ENCODE measurements around the gene NR4A3.

DNA sequence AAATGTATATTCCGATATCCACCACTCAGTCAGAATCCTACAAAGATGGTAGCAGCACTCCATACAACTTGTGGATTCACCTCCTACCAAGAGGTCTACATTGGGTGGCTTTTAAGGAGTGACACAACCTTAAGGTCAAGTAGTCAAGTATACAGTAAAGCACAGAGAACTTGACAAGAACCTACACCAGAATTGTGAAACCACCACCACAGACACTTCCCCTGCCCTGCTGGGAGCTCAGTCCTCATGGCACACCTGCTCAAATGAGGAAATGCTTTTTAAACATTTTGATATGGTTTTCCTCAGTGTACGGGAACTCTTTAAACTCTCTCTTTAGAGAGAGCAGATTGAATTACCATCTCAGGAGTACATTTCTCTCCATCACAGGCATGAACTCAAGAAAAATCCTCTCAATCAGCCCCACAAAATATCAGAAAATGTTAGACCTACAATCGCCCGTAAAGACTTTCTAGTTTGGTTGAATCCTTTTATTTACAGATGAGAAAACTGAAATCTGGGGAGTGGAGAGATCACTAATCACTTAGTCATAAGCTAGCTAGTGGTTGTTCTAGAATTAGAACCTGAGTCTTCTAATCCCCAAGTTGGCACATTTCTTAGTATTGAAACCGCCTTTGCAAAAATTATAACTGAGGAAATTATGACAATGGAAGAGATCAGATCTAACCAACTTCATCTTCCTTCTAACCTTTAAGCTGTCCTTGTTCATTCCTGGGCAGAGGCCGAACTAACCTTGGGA lies 38.5 kb upstream of the NR4A3 start:
- TF ChIP-seq CHD2 (IDR thresholded peaks at IDR 0.05; ENCODE audit: low read length, partially characterized antibody) = no peak
- TF ChIP-seq, protein P1, sequence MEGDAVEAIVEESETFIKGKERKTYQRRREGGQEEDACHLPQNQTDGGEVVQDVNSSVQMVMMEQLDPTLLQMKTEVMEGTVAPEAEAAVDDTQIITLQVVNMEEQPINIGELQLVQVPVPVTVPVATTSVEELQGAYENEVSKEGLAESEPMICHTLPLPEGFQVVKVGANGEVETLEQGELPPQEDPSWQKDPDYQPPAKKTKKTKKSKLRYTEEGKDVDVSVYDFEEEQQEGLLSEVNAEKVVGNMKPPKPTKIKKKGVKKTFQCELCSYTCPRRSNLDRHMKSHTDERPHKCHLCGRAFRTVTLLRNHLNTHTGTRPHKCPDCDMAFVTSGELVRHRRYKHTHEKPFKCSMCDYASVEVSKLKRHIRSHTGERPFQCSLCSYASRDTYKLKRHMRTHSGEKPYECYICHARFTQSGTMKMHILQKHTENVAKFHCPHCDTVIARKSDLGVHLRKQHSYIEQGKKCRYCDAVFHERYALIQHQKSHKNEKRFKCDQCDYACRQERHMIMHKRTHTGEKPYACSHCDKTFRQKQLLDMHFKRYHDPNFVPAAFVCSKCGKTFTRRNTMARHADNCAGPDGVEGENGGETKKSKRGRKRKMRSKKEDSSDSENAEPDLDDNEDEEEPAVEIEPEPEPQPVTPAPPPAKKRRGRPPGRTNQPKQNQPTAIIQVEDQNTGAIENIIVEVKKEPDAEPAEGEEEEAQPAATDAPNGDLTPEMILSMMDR (IDR thresholded peaks at IDR 0.05) = no peak
- TF ChIP-seq POLR2AphosphoS5 (IDR thresholded peaks at IDR 0.05; ENCODE audit: low read depth, low read length) = no peak
- no peak for TF ChIP-seq YY1 (IDR thresholded peaks at IDR 0.05; ENCODE audit: low read depth)
- no peak for TF ChIP-seq FOXM1 (IDR thresholded peaks at IDR 0.05; ENCODE audit: low read depth)
- no peak for TF ChIP-seq EP300 (IDR thresholded peaks at IDR 0.05; ENCODE audit: borderline replicate concordance in 1 of 2, low read depth in 1 of 2, low read length in 1 of 2)
- no peak for TF ChIP-seq GATA2 (CRISPR knock-in tag; IDR thresholded peaks at IDR 0.05)
- TF ChIP-seq RFX5 (IDR thresholded peaks at IDR 0.05; ENCODE audit: low read length) = no peak
- TF ChIP-seq MXI1 (IDR thresholded peaks at IDR 0.05; ENCODE audit: low read depth, low read length) = no peak
- TF ChIP-seq RAD21 (IDR thresholded peaks at IDR 0.05; ENCODE audit: low read length) = no peak
- TF ChIP-seq SMC3 (IDR thresholded peaks at IDR 0.05; ENCODE audit: low read depth, low read length) = no peak
- TF ChIP-seq TAF1 (IDR thresholded peaks at IDR 0.05; ENCODE audit: borderline replicate concordance, low read depth, low read length) = no peak
- no peak for TF ChIP-seq ELF1 (IDR thresholded peaks at IDR 0.05)
